ENCODE results near the gene MORN5. TPM values are rescaled to one million over a fixed set of nuclear protein-coding genes. Genes with fewer than 3 reads are reported as not detected.

The MORN5 gene
- total and polyA plus RNA-seq, 9 of the 15 experiments (the other 6 are each of a cell fraction or from before 2014, with no cell fraction given), result not detected

GRCh38 chr9:122213589-122214413 lies 54.1 kb downstream of the MORN5 start (continued):
- no peak for TF ChIP-seq CHD7 (IDR thresholded peaks at IDR 0.05; ENCODE audit: low read depth, low read length)
- 0 out of 2 replicates have a peak, but pooled peaks have one; percentile 28 for TF ChIP-seq GABPA (tag; conservative IDR thresholded peaks at IDR 0.05; ENCODE audit: low read depth)
- no peak for TF ChIP-seq TEAD2 (tag; IDR thresholded peaks at IDR 0.05)
- TF ChIP-seq ZNF449 (CRISPR knock-in tag; IDR thresholded peaks at IDR 0.05), result no peak
- 0 out of 2 replicates have a peak, but pooled peaks have one; percentile 35 for TF ChIP-seq ZNF589 (CRISPR knock-in tag; IDR thresholded peaks at IDR 0.05; ENCODE audit: low read depth)
- no peak for TF ChIP-seq ZNF217 (CRISPR knock-in tag; IDR thresholded peaks at IDR 0.05)
- no peak for TF ChIP-seq ZNF512 (tag; IDR thresholded peaks at IDR 0.05)
- TF ChIP-seq HDAC6 (IDR thresholded peaks at IDR 0.05; ENCODE audit: low read depth, low read length), result no peak
- peak; percentile 52; the same call in 1 of the 2 replicates for TF ChIP-seq HNRNPL (IDR thresholded peaks at IDR 0.05; ENCODE audit: low read depth, low read length)
- peak; percentile 57 for TF ChIP-seq KDM5B (IDR thresholded peaks at IDR 0.05; ENCODE audit: insufficient replicate concordance, low read depth, low read length)
- TF ChIP-seq POLR2AphosphoS2 (IDR thresholded peaks at IDR 0.05; ENCODE audit: low read length), result no peak
- no peak for TF ChIP-seq NCOA2 (IDR thresholded peaks at IDR 0.05; ENCODE audit: partially characterized antibody in 2 of 2)

All from K562 (cell line).